Retina (tissue), 1 donor: ENCODE data around the gene DCDC1.
"Not testable (repeated sequence)": the region's sequence is repeated elsewhere in the genome, so short reads cannot be mapped to it uniquely, and the experiment has no call there.

Experiments
- DNase-seq: peaks from one replicate; pipeline ENCODE4 v3.0.0-alpha.2; 2016

Gene DCDC1

GRCh38 chr11:31327417-31327816 is 42.1 kb downstream of the DCDC1 start:
- no peak for DNase-seq

DNA sequence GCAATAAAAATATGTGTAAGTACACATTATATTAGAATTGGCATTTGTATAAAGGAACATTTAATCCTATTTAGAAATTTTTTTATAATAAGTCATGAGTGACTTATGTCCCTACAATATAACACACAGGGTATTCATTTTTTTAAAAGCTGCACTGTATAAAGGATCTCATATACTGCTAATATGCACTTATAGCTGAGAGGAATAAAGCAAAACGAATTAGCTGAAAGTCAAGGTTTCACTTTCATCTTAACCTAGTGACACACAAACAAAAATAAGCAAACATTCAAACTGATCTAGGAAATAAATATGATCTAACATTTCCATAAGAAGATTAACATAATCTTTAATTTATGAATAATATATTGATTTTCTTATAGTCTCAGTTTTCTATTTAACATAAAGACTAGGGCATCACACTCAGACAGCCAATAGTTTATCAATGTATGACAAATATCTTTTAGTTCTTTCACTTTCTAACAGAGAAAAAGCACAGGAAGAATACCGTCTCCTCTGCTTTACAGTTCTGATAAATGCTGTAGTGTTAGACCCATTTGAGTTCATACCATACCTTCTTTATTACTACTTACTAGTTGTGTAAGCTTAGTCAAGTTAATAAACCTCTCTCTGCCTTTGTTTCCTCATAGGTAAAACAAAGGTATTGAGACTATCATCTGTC is 42.9 kb downstream of the DCDC1 start:
- DNase-seq = no peak

DNA sequence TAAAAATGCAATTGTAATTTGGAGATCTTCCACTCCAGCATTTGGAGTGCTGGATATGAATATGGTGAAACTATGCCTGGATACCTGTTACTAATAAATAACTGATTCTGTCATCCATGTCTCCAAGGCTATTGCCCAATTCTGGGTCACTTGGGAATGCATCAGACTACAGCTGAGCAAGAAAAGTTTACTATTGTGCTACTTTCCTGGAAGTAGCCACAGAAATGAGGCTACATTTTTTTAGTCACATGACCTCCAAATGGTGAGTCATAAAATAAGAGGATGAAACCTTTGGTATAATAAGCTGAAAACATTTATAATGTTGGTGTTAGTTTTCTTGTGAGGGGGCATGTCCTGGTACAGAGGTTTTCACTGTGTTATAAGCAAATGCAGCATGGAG is 44.4 kb downstream of the DCDC1 start:
- no peak for DNase-seq

GRCh38 chr11:31323145-31323544 is 46.4 kb downstream of the DCDC1 start:
- DNase-seq = no peak

GRCh38 chr11:31321494-31321893 is 48.0 kb downstream of the DCDC1 start:
- not testable (repeated sequence) for DNase-seq

- DNase-seq = peak; percentile 17
Measured at GRCh38 chr11:31303644-31304180, 65.8 kb downstream of the DCDC1 start.

DNA sequence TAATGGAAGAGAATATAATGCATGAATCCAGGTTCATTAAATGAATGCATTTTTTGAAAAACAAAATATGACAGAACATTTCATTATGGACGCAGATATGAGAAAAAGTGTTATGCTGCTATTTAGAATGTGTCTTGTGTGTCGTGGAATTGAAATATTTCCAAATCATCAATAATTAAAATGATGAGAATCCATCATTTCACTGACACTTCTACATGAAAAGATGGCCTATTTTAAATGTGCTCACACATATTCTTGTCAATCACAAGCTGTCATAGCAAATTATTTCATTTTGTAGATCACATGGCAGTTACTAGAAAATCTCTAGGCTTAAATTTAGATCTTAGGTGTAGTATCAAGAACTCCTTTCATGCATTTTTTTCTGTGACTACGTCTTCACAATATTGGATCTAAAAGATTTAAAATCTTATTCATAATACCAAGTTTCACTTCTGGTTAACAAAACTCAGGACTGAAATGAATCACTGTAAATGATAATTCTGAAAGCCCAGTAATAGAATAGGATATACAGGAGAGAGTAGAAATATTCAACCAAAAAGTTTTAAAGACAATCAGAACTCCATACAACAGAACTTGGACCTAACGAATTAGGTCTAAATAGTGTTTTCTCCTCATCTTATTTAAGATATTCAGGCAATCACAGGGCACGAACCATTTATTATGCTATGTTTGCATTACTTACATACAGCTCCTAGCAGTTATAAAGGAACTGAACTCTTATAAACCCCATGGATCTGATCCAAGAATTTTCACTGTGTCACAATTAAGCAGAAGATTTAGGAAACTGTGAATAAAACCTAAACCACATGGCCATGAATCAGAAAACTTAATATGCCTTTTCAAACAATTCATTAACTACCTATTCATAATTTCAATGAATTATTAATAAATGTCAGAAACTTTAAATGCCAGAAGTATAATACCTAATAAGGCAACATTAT is 67.7 kb downstream of the DCDC1 start:
- DNase-seq = no peak

DNA sequence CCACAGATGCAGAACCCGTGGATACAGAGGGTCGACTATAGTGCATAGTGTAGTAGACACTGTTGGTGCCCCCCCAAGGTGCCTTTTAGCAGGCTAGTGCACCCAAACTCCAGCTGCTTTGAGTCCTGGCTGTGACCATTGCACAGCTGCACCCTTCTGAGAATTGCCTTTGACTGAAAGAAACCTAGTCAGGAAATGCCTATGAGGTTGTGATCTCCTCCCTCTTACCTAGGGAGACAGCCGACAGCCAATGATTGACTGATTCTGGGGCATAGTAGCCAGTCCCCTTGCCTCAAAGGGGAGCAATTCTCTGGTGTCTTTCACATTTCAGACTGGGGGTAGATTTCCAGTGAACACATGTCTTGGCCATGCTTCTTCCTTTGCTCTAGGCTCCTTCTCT is 74.2 kb downstream of the DCDC1 start:
- DNase-seq = no peak

- DNase-seq = not testable (repeated sequence)
Measured at GRCh38 chr11:31273527-31273926, 96.0 kb downstream of the DCDC1 start.

- no peak for DNase-seq
Measured at GRCh38 chr11:31267720-31268119, 101.8 kb downstream of the DCDC1 start.

DNA sequence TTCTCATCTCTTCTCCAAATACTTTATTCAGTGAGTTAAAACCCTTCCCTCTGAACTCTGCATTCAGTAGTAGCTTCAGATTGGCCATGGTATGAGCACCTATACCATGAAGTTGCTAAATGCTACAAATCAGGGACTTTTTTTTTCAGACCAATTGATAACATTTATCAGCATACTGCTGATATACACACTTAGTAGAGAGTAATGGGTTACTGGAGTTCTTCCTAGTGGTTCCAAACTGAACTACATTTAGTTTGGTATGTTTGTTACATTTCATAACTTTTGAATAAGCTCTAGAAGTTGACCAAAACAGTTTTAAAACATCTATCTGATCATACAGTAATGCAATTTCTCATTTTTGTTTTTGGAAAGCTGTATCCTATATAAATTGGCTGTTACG is 104.7 kb downstream of the DCDC1 start:
- no peak for DNase-seq

GRCh38 chr11:31262761-31263160 is 106.8 kb downstream of the DCDC1 start:
- no peak for DNase-seq

GRCh38 chr11:31259797-31260196 is 109.7 kb downstream of the DCDC1 start:
- no peak for DNase-seq

DNA sequence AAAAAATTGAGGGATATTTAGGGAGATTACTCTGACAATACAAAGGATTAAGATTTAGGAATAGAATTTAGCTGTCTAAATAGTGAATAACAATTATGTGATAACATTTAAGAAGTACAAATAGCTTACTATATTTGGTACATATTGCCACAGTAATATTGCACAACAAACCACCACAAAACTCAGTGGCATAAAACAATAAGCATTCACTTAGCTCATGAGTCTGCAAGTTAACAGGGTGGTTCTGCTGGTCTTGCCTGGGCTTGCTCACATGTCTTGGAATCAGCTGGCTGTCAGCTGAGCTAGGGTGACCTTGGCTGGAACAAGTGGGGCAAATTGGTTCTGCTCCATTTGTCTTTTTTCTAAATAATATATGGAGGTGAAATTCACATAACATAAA is 115.1 kb downstream of the DCDC1 start:
- peak; percentile 17 for DNase-seq

DNA sequence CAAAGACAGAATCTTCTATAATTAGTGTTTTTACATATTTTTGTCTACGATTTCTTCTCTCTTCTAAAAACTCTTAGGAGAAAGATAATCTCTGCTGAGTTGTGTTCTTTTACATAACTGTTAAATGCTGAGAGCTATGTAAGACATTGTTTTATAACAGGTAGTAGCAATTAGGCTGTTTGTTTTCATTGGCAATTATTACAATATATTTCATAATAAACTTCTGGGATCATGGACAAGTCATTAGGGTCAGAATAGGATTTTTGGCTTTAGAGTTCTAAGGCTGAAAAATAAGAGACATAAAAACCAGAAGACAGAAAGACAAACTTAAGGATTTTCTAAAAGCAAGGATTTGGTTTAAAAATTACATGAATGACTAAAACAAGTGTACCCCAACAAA is 120.8 kb downstream of the DCDC1 start:
- no peak for DNase-seq

- peak; percentile 47 for DNase-seq
Measured at GRCh38 chr11:31247321-31247720, 122.2 kb downstream of the DCDC1 start.

GRCh38 chr11:31246451-31247165 is 122.9 kb downstream of the DCDC1 start:
- peak; percentile 19 for DNase-seq

DNA sequence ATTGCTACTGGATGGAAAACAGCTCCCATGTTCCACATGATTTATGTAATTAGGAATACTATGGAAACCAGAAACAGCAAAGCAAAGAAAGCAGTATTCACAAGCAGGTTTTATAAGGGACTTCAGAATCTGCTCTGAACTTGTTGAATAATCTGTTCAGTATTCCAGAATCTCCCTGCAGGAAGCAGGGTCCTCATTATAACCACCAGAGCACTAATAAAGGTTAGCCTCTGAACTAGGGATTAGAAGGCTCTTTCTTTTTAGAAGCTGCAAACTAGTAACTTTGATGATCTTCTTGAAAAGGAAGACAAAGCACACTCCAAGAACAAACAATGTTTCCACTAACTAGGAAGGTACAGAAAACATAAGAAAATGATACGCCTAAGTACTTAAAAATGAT is 125.8 kb downstream of the DCDC1 start:
- no peak for DNase-seq

DNA sequence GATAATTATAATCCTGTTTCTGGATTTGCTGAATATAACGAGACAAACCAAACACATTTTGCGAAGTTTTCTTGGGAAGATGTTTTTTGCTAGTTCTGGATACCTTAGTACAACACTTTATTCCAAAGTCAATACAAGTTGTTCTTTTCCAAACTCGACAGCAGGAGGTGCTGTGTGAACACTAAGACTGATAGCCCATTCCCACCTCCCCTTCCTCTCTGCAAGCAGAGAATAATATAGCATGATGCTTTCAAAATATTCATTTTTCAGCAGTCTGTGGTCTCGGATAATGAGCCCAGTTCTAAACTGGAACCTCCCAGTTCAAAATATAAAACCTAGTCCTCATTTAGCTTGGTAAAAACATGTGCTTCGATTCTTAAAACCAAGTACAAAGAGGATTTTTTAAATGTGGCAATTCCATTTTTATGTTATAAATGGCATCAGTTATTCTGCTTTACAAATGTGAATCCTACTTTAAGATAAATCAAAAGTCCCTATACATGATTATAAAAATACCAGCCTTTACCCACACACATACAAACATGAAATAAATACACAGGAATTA is 129.1 kb downstream of the DCDC1 start:
- DNase-seq = peak; percentile 62

- DNase-seq = peak; percentile 77
Measured at GRCh38 chr11:31237819-31238760, 131.4 kb downstream of the DCDC1 start.

DNA sequence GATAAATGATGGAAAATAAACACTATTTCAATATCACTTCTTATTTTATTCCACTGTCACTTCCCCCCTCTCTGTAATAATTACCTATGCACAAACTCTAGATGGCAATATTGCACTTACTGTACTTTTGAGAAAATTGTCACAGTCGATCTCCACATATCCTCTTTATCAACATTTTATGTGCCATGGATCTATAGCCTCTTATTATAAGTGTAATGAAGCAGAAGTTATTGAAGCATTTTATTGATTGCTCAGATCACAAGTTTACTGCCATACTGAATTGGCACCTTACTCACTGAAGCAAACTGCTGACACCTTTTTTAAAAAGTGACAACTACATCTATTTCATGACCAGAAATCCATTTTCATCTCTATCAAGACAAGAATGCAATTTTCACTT is 133.4 kb downstream of the DCDC1 start:
- DNase-seq = no peak

DNA sequence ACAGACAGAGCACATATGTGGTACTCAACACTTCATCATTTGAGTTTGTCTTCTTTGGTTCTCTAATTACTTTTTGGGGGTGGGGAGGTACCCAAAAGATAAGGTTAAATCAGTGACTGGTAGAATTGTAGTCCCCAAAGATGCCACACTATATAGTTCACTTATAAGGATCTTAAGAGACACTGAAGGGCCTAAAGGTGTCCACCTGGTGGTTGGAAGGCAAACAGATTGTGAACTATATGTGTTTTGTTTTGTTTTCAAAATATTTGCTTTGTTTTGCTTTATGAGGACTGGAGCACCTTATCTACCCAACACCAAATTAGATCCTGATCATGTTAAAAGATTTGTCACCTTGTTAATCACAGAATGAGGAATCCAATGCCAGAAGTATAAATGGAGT is 136.1 kb downstream of the DCDC1 start:
- no peak for DNase-seq
